CD4-positive, alpha-beta T cell (primary cell): ENCODE results near the gene THSD7B. TPM values are rescaled to one million over a fixed set of nuclear protein-coding genes. Genes with fewer than 3 reads are reported as not detected.
"Not testable (repeated sequence)": the region's sequence is repeated elsewhere in the genome, so short reads cannot be mapped to it uniquely, and the experiment has no call there.

Experiments used
- ATAC-seq: fragments of 200-7000 bp; cut with Tn5 transposase; one replicate; pipeline ENCODE4 v1.10.0; 2022; ENCODE audit warnings: mild to moderate bottlenecking; ENCODE audit not compliant: poor library complexity
- CTCF ChIA-PET: fragments of 350-600 bp; sonication (Branson Sonifier 250); formaldehyde crosslinking; loops from one replicate; lab custom pipeline; 2021; ENCODE audit warnings: antibody characterized with exemption, inconsistent platforms; lab: Charles Lee
- POLR2A ChIA-PET: fragments of 350-600 bp; sonication (Branson Sonifier 250); formaldehyde crosslinking; loops from one replicate; lab custom pipeline; 2021; ENCODE audit warnings: antibody characterized with exemption, inconsistent platforms; lab: Charles Lee
- DNase-seq, 14 experiments: peaks; one replicate each; pipeline ENCODE4 v3.0.0-alpha.2; 2013 to 2020; ENCODE audit warnings: mixed read lengths in 2 of 14
- H3K27ac ChIP-seq, 2 donors: one replicate each; pipeline versions ENCODE4 v1.5.1 to v1.7.0; 2013; ENCODE audit warnings: low read length in 2 of 2, low read depth in 1 of 2, mild to moderate bottlenecking in 1 of 2
- H3K27me3 ChIP-seq, 2 experiments: 1 replicate in 1 of 2; 2 replicates in 1 of 2; pipeline versions ENCODE4 v1.6.1 to v1.7.0; 2013; ENCODE audit warnings: low read length in 2 of 2, control low read depth in 1 of 2, mild to moderate bottlenecking in 1 of 2, moderate library complexity in 1 of 2; ENCODE audit not compliant: insufficient read depth in 2 of 2, control insufficient read depth in 1 of 2
- H3K36me3 ChIP-seq: one replicate; pipeline ENCODE4 v1.6.1; 2013; ENCODE audit warnings: low read length, control low read depth; ENCODE audit not compliant: insufficient read depth
- H3K4me1 ChIP-seq: one replicate; pipeline ENCODE4 v1.6.1; 2013; ENCODE audit warnings: low read length, control low read depth; ENCODE audit not compliant: insufficient read depth
- H3K4me3 ChIP-seq: one replicate; pipeline ENCODE4 v1.5.1; 2013; ENCODE audit warnings: mild to moderate bottlenecking, low read length, moderate library complexity
- H3K9me3 ChIP-seq, 2 experiments: 1 replicate in 1 of 2; 2 replicates in 1 of 2; pipeline versions ENCODE4 v1.6.1 to v1.7.0; 2013; ENCODE audit warnings: low read length in 2 of 2, mild to moderate bottlenecking in 2 of 2, control low read depth in 1 of 2, moderate library complexity in 1 of 2; ENCODE audit not compliant: control insufficient read depth in 1 of 2, insufficient read depth in 1 of 2
- H3K27ac Mint-ChIP-seq: one replicate; pipeline ENCODE4 v1.8.0; 2020; ENCODE audit warnings: mixed read lengths
- H3K27me3 Mint-ChIP-seq: one replicate; pipeline ENCODE4 v1.8.0; 2021; ENCODE audit warnings: mixed read lengths
- H3K36me3 Mint-ChIP-seq: one replicate; pipeline ENCODE4 v1.8.0; 2021; ENCODE audit warnings: low read depth, mixed read lengths
- H3K4me1 Mint-ChIP-seq: one replicate; pipeline ENCODE4 v1.8.0; 2021; ENCODE audit warnings: low read depth, mixed read lengths
- H3K4me3 Mint-ChIP-seq: one replicate; pipeline ENCODE4 v1.8.0; 2020; ENCODE audit warnings: mild to moderate bottlenecking, mixed read lengths
- H3K9me3 Mint-ChIP-seq: one replicate; pipeline ENCODE4 v1.8.0; 2020; ENCODE audit warnings: mixed read lengths
- CTCF ChIP-seq: fragments of 200-600 bp; IDR thresholded peaks from one replicate; pipeline ENCODE4 v1.8.0; 2022; ENCODE audit warnings: antibody characterized with exemption, mild to moderate bottlenecking
- intact Hi-C, 2 experiments: fragments of 100-400 bp; cut with DNase I in 1 of 2; cut with micrococcal nuclease in 1 of 2; formaldehyde crosslinking; loops; one replicate each; pipeline versions ENCODE4 v1.15.1 to v1.9.0; 2023 to 2025; cut with DNase I, micrococcal nuclease
- total RNA-seq, 174 experiments: library from RNA in 2 of 174; stranded (reverse) in 2 of 174; gene quantifications; one replicate each; pipeline ENCODE4 v1.2.3 and lab custom pipeline; 2021 to 2026

THSD7B gene
- total RNA-seq, 2 experiments from 2014 or later: not detected

GRCh38 chr2:136750065-136750464 lies 15.3 kb upstream of the THSD7B start:
- H3K9me3 Mint-ChIP-seq: no peaks in the 10 kb centered on the region
- CTCF ChIA-PET: no interaction called here
- no peak for TF ChIP-seq CTCF
- H3K36me3 Mint-ChIP-seq: no peaks in the 10 kb centered on the region
- POLR2A ChIA-PET: no interaction called here
- no peaks in the 10 kb centered on the region for H3K4me1 Mint-ChIP-seq
- Histone ChIP-seq H3K4me1 (no peaks in the 10 kb centered on the region), H3K36me3 (no peaks in the 10 kb centered on the region), H3K27ac (no peak overlapping the region), H3K4me3 (no peak overlapping the region), H3K27me3 (no peaks in the 10 kb centered on the region), H3K9me3 (peaks cover 0 to 4% of the 10 kb centered on the region in 2 experiments)
- no peak overlapping the region for H3K27ac Mint-ChIP-seq
- ATAC-seq (no peak), DNase-seq (no peak)
- intact Hi-C loops: no loop called here
- peaks cover 14% of the 10 kb centered on the region for H3K27me3 Mint-ChIP-seq
- no peak overlapping the region for H3K4me3 Mint-ChIP-seq

- H3K4me3 Mint-ChIP-seq: no peak overlapping the region
- no peak overlapping the region for H3K27ac ChIP-seq
- no peaks in the 10 kb centered on the region for H3K36me3 Mint-ChIP-seq
- H3K4me1 ChIP-seq: no peaks in the 10 kb centered on the region
- H3K27me3 ChIP-seq: peaks cover 0 to 2% of the 10 kb centered on the region in 2 experiments
- POLR2A ChIA-PET: no interaction called here
- H3K4me1 Mint-ChIP-seq: no peaks in the 10 kb centered on the region
- no peak for DNase-seq
- H3K27ac Mint-ChIP-seq: no peak overlapping the region
- intact Hi-C loops: no loop called here
- H3K27me3 Mint-ChIP-seq: peaks cover 12% of the 10 kb centered on the region
- H3K4me3 ChIP-seq: no peak overlapping the region
- CTCF ChIA-PET: no interaction called here
- peaks cover 0 to 4% of the 10 kb centered on the region in 2 experiments for H3K9me3 ChIP-seq
- no peak for ATAC-seq
- TF ChIP-seq CTCF: no peak
- H3K9me3 Mint-ChIP-seq: no peaks in the 10 kb centered on the region
- no peaks in the 10 kb centered on the region for H3K36me3 ChIP-seq
These were observed 13.9 kb upstream of the THSD7B start for GRCh38 chr2:136751406-136751805.

- H3K36me3 Mint-ChIP-seq, ATAC-seq: not testable (repeated sequence)
These were observed 6.8 kb upstream of the THSD7B start for GRCh38 chr2:136758504-136758903.

More at GRCh38 chr2:136758504-136758903, 6.8 kb upstream of the THSD7B start:
- H3K27ac Mint-ChIP-seq, H3K27ac ChIP-seq, H3K9me3 Mint-ChIP-seq, H3K9me3 ChIP-seq, H3K4me1 ChIP-seq, H3K4me3 ChIP-seq, H3K4me1 Mint-ChIP-seq, CTCF ChIA-PET, H3K36me3 ChIP-seq, intact Hi-C loops, DNase-seq, H3K4me3 Mint-ChIP-seq, POLR2A ChIA-PET: not testable (repeated sequence)
- peaks cover 13 to 18% of the 10 kb centered on the region in 2 experiments for H3K27me3 ChIP-seq
- H3K27me3 Mint-ChIP-seq: peaks cover 45% of the 10 kb centered on the region
